GM21526 (cell line): ENCODE measurements around the gene GOLGA6A.
"Not testable (repeated sequence)": the region's sequence is repeated elsewhere in the genome, so short reads cannot be mapped to it uniquely, and the experiment has no call there.

Experiments used
- ATAC-seq: cut with Tn5 transposase; IDR thresholded peaks from one replicate; pipeline ENCODE4 v1.9.1; 2021; ENCODE audit warnings: moderate library complexity; ENCODE audit not compliant: unreplicated experiment, low FRiP score

Gene GOLGA6A

GRCh38 chr15:74108611-74109010 is 26.3 kb upstream of the GOLGA6A start:
- not testable (repeated sequence) for ATAC-seq

GRCh38 chr15:74108111-74108510 is 25.8 kb upstream of the GOLGA6A start:
- ATAC-seq = no peak

GRCh38 chr15:74099963-74100733 is 17.8 kb upstream of the GOLGA6A start:
- not testable (repeated sequence) for ATAC-seq

- not testable (repeated sequence) for ATAC-seq
These were observed 14.6 kb upstream of the GOLGA6A start for GRCh38 chr15:74096753-74097474.

- not testable (repeated sequence) for ATAC-seq
These were observed 13.3 kb upstream of the GOLGA6A start for GRCh38 chr15:74095610-74096009.

- not testable (repeated sequence) for ATAC-seq
These were observed 12.2 kb upstream of the GOLGA6A start for GRCh38 chr15:74094567-74094966.

GRCh38 chr15:74075781-74076180 is 6.6 kb downstream of the GOLGA6A start:
- not testable (repeated sequence) for ATAC-seq

- ATAC-seq = not testable (repeated sequence)
These were observed 9.6 kb downstream of the GOLGA6A start for GRCh38 chr15:74072614-74073337.

- not testable (repeated sequence) for ATAC-seq
These were observed 10.2 kb downstream of the GOLGA6A start for GRCh38 chr15:74072132-74072531.

- ATAC-seq = not testable (repeated sequence)
These were observed 10.7 kb downstream of the GOLGA6A start for GRCh38 chr15:74071645-74072044.

GRCh38 chr15:74065684-74066411 is 16.5 kb downstream of the GOLGA6A start:
- not testable (repeated sequence) for ATAC-seq

- not testable (repeated sequence) for ATAC-seq
These were observed 17.5 kb downstream of the GOLGA6A start for GRCh38 chr15:74064822-74065221.

GRCh38 chr15:74064183-74064582 is 18.2 kb downstream of the GOLGA6A start:
- not testable (repeated sequence) for ATAC-seq

GRCh38 chr15:74063425-74064146 is 18.8 kb downstream of the GOLGA6A start:
- not testable (repeated sequence) for ATAC-seq

- ATAC-seq = no peak
These were observed 19.7 kb downstream of the GOLGA6A start for GRCh38 chr15:74062671-74063070.

GRCh38 chr15:74062236-74062635 is 20.1 kb downstream of the GOLGA6A start:
- no peak for ATAC-seq

- no peak for ATAC-seq
These were observed 22.1 kb downstream of the GOLGA6A start for GRCh38 chr15:74060251-74060650.

GRCh38 chr15:74059050-74059833 is 23.1 kb downstream of the GOLGA6A start:
- ATAC-seq = not testable (repeated sequence)

- not testable (repeated sequence) for ATAC-seq
These were observed 26.0 kb downstream of the GOLGA6A start for GRCh38 chr15:74056330-74056729.
